OCI-LY3 (cell line): ENCODE results near the gene KEL.

Source experiments
- EZH2phosphoT487 ChIP-seq: fragments of 200-600 bp; shearing (Covaris generic); IDR thresholded peaks from 2 replicates; pipeline ENCODE4 v1.6.1; 2018; ENCODE audit warnings: antibody characterized with exemption, mixed run types, low read depth
- TF ChIP-seq, protein P1 (sequence below): fragments of 200-600, 300-600 bp; sonication (generic); IDR thresholded peaks from 2 replicates; pipeline ENCODE4 v1.5.1; 2014; ENCODE audit warnings: antibody characterized with exemption, low read length, low read depth

- TF ChIP-seq, protein P1, sequence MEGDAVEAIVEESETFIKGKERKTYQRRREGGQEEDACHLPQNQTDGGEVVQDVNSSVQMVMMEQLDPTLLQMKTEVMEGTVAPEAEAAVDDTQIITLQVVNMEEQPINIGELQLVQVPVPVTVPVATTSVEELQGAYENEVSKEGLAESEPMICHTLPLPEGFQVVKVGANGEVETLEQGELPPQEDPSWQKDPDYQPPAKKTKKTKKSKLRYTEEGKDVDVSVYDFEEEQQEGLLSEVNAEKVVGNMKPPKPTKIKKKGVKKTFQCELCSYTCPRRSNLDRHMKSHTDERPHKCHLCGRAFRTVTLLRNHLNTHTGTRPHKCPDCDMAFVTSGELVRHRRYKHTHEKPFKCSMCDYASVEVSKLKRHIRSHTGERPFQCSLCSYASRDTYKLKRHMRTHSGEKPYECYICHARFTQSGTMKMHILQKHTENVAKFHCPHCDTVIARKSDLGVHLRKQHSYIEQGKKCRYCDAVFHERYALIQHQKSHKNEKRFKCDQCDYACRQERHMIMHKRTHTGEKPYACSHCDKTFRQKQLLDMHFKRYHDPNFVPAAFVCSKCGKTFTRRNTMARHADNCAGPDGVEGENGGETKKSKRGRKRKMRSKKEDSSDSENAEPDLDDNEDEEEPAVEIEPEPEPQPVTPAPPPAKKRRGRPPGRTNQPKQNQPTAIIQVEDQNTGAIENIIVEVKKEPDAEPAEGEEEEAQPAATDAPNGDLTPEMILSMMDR, result no peak
- TF ChIP-seq EZH2phosphoT487, result no peak
These were observed 28.5 kb downstream of the KEL start, which contains the start of gene TRPV5 for GRCh38 chr7:142933624-142934023.
